Erythroblast (primary cell): Measurements from ENCODE around the gene RNF19B.

ENCODE experiments used
- GATA1 ChIP-seq: IDR thresholded peaks from 2 replicates; pipeline ENCODE4 v1.6.1; 2011; ENCODE audit warnings: low read depth, mild to moderate bottlenecking, control low read depth, low read length, moderate library complexity
- POLR2A ChIP-seq: IDR thresholded peaks from 2 replicates; pipeline ENCODE4 v1.6.1; 2011; ENCODE audit warnings: mild to moderate bottlenecking, low read length

DNA sequence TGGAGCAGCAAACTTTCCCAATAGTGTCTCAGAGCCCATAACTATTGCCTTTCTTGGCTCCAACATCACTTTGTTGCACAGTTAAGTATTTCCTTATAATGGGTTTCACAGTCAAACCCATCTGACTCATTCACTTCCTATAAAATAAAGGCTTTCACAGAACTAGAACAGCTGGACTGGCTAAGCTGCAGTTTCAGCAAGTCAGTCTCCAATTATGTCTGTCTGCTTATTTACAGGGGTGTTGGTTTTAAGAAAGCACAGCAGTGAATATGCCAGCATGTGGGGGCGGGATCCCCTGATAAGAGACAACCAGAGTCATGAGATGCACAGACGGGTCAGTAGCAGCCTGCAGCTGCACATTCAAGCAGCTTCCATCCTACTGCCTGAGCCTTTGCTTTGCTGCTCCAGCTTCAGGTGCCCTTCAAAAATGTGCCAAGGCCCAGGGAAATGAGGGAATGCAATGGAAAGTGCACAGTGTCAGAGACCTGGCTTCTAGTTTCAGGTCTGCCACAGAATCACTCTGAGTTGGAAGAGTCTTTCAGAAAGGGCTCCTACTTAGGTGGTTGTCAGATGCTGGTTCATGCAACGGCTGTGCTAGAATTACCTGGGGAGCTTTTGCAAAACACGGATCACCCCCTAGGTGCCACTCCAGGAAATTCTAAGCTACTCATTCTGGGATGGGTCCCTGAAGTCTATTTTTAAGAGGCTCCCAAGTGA lies 24.8 kb downstream of the RNF19B start:
- TF ChIP-seq POLR2A (no peak), GATA1 (peak; percentile 31)
